ENCODE data around the gene PLXNA1.

The PLXNA1 gene

GRCh38 chr3:126968391-126969390 lies 14.2 kb upstream of the PLXNA1 start:
- no peak for DNase-seq

DNA sequence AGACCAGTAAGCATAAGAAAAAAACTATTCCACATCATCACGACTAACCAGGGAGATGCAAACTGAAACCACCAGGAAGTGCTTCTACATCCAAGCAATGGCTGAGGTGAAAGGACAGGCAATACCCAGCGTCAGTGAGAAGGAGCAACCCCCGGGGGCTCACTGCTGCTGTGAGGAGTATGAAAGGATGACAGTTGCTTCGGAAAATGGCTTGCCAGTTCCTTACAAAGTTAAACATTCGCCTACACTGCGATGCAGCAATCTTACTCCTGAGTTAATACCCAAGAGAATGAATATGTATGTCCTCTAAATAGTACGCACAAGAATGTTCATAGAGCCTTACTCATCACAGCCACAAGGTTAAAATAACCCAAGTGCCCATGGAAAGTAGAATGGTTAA lies 13.3 kb upstream of the PLXNA1 start:
- DNase-seq = no peak

- no peak for DNase-seq
Measured at GRCh38 chr3:126970101-126970500, 12.8 kb upstream of the PLXNA1 start.

- no peak for DNase-seq
Measured at GRCh38 chr3:126970921-126971320, 12.0 kb upstream of the PLXNA1 start.

DNA sequence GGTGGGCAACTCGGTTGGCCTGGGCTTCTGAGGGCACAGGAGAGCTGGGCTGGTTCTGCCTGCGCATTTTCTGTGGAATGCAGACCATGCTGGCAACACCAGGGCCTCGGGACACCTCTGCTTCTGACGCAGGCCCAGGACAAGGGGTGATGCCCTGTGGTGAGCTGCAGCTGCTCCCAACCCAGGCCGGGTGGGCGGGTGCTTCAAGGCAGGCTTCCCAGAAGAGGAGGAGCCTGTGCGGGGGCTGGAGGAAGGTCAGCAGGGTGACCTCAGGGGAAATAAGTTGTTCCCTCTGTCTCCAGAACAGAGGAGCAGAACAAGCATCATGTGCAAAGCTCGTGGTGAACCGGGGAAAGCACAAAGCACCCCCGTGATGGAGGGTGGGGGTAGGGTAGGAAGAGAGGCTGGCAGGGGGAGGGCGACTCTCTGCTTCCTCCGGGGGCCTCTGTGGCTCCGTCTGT lies 11.0 kb upstream of the PLXNA1 start:
- DNase-seq = no peak

DNA sequence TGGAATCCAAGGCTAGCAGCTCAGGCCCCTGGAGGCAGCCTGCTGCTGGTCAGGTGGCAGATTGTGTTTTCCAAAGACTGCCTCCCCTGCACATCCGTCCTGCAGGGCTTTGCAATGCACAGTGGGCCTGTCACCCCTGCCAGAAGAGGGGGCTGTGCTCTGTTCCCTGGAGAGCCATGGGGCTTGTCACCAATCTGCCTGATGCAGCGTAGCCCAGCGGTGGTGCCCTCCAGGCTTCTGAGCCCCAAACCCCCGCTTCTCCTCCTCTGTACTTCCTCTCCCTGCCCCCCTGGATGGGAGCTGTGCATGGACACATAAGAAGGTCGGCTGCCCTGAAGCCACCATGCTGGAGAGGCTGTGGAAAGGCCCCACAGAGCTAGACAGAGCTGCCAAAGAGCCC lies 10.0 kb upstream of the PLXNA1 start:
- no peak for DNase-seq

DNA sequence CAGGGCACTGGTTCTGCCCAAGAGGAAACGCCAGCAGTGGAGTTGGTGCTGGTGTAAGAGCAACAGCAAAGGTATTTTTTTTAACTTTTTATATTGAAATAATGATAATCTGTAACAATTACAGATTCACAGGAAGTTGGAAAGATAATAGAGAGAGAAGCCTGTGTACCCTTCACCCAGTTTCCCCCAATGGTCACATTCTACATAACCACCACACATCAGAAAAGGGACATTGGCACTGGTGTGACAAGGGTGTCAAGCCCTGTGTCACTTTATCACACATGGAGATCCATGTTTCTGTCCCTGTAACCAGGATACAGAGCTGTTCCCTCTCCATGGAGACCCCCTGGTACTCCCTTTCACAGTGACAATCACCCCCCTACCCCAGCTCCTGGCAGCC lies 9.1 kb upstream of the PLXNA1 start:
- no peak for DNase-seq

DNA sequence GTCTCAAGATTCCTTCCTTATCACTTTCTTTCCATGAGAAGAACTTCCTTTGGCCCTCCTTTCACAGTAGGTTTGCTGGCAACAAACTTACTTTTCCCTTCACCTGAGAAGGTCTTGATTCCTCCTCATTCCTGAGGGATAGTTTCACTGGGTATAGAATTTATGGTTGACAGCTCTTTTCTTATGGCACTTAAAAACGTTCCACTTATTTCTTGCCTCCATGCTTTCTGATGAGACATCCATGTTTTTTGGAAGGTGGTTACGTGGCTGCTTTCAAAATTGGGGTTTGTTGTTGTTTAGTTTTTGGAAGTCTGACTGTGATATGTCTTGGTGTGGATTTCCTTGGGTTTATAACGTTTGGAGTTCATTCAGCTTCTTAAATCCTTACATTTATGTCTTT lies 8.2 kb upstream of the PLXNA1 start:
- no peak for DNase-seq

DNA sequence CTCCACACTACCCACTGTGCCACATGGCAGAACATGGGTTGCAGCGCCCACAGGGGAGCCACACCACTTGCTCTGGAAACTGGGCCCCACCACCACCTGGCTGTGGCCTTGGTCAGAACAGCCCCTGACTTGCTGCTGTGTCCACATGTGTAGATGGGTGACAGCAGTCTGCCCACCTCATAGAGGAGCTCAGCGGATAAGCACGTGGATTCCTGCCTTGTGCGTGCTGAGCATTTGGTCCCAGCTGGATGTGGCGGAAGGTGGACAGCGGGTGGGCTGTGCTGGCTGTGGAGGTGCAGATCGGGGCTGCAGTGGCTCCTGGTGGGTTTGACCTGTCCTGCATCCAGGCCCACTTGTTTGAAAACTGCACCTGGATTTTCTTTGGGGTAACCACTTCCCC lies 6.0 kb upstream of the PLXNA1 start:
- no peak for DNase-seq

- DNase-seq = no peak
Measured at GRCh38 chr3:126977821-126978220, 5.1 kb upstream of the PLXNA1 start.

DNA sequence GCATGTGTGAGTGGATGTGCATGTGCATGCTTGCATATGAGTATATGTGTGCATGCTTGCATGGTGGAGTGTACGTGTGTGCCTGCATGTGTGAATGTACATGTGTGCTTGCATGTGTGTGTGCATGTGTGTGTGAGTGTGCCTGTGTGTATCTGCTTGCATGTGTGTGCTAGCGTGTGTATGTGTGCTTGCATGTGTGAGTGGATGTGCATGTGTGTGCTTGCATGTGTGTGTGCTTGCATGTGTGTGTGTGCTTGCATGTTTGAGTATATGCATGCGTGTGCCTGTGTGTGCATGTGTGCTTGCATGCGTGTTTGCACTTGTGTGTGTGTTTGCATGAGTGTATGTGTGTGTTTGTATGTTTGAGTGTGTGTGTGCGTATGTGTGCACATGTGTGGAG lies 4.6 kb upstream of the PLXNA1 start:
- DNase-seq = no peak

- DNase-seq = no peak
Measured at GRCh38 chr3:126979046-126979628, 3.8 kb upstream of the PLXNA1 start.

DNA sequence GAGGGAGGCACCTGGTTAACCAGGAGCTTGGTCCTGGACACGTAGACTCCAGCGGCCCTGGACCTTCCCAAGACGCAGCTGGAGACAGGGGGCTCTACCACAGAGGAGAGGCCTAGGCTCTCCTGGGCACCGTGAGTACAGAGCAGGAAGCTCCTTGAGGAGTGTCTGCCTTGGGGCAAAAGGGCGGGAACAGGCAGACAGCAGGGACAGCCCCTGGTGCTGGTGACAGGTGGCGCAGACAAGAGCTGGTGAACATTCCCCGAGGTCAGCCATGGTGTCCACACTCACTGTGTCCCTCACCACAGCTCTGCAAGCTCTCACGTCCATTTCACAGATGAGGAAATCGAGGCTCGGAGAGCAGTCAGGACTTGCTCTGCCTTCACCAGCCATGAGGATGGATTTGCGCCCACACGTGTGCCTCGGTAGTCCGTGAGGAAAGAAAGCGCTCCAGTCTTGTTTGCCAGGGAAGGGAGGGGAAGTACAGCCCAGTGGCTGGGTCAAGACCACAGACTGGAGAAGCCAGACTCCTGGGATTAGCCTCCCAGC lies 2.6 kb upstream of the PLXNA1 start:
- DNase-seq = no peak

DNA sequence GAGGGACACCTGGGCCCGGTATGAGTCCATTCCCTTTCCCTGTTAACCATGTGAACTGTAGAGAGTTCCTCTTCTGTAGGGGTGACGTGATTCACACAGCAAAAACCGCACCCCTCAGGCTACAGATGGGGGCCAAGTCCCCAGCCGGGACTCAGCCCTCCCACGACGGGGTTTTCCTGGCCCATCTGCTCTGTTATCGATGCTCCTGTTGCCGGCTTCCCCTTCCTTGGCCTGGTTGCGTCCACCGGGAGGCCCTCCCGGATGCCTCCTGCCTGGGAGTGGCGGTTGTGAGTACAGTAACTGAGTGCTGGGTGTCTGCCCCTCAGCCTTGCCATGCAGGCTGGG lies 817 bp upstream of the PLXNA1 start:
- DNase-seq = peak in 1 of 2 experiments; percentile 67

- no peak for DNase-seq
Measured at GRCh38 chr3:126983276-126983652, 349 bp downstream of the PLXNA1 start.

- DNase-seq = peak in 1 of 2 experiments; percentile 45
Measured at GRCh38 chr3:126983653-126984390, 907 bp downstream of the PLXNA1 start.

- DNase-seq = no peak
Measured at GRCh38 chr3:126984391-126985131, 1.6 kb downstream of the PLXNA1 start.

- peak in 1 of 2 experiments; percentile 42 for DNase-seq
Measured at GRCh38 chr3:126985132-126985985, 2.4 kb downstream of the PLXNA1 start.

DNA sequence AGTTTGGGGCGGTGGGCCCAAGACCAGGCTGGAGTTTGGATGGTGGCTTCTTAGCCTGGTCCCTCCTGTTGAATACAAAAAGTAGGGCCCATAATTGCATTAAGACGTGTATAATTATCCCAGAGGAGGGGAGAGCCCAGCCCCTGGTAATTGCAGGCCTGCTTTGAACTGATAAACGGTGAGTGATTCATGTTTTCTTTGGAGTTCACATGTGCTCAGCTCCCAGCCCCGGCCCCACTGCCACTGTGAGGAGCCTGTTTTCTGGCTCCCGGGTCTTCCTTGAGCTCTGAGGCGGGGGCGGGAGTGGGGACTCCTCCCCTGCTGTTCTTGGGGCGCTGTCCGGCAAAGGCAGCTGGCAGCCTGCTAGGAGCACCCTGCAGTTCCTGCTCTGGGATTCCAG lies 3.1 kb downstream of the PLXNA1 start:
- no peak for DNase-seq

DNA sequence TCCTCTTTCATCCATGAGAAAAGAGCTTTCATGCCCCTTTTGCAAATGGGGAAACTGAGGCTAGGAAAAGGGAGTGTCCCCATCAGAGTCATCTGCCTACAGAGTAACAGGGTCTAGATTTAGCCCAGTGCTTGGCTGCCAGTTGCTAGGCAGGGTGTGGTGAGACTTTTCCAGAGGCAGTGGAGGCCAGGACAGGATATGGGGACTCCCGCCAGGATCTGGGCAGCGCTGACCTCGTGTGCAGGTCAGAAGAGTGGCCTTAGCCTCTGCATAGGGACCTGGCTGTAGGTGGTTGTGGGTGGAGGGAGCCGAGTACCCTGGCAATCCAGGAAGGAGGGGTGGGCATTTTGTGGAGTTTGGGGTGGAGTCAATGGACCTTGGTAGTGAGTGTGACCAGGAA lies 4.2 kb downstream of the PLXNA1 start:
- no peak for DNase-seq

DNA sequence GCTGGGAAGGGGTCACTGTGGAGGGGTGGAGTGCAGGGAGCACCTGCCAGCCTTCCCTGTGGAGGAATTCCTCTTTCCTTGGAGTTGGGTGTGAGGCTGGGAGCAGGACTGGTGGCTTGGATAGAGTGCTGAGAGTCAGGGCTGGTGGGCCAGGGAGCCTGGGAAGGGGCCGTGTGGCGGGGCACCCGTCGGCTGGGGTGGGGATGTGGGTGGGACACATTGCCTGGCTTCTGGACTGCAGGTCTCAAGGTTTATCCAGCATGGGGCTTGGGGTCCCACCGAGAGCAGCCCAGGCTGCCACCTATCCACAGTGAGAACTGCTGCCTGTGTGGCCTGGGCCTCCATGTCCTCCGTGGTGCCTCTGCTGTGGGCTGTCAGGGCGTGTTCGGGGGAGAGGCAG lies 4.7 kb downstream of the PLXNA1 start:
- DNase-seq = no peak

Data from NCI-H524 (cell line).